Endothelial cell (in vitro differentiated cells): ENCODE results near the gene PKN3. TPM values are rescaled to one million over a fixed set of nuclear protein-coding genes. Genes with fewer than 3 reads are reported as not detected.

Source experiments
- DNase-seq: peaks from one replicate; pipeline ENCODE4 v3.0.0; 2021; ENCODE audit warnings: low spot score
- H3K27ac Mint-ChIP-seq: one replicate; pipeline ENCODE4 v1.8.0; 2021; ENCODE audit warnings: mixed read lengths, inconsistent platforms; ENCODE audit not compliant: unreplicated experiment
- H3K27me3 Mint-ChIP-seq: one replicate; pipeline ENCODE4 v1.8.0; 2021; ENCODE audit warnings: mild to moderate bottlenecking, moderate library complexity, mixed read lengths, inconsistent platforms; ENCODE audit not compliant: unreplicated experiment
- H3K36me3 Mint-ChIP-seq: one replicate; pipeline ENCODE4 v1.8.0; 2021; ENCODE audit warnings: mild to moderate bottlenecking, low read depth, mixed read lengths, inconsistent platforms; ENCODE audit not compliant: unreplicated experiment
- H3K4me1 Mint-ChIP-seq: one replicate; pipeline ENCODE4 v1.8.0; 2021; ENCODE audit warnings: mild to moderate bottlenecking, mixed read lengths, inconsistent platforms; ENCODE audit not compliant: unreplicated experiment
- H3K4me3 Mint-ChIP-seq: one replicate; pipeline ENCODE4 v1.8.0; 2021; ENCODE audit warnings: mild to moderate bottlenecking, mixed read lengths, inconsistent platforms; ENCODE audit not compliant: unreplicated experiment
- H3K9me3 Mint-ChIP-seq: one replicate; pipeline ENCODE4 v1.8.0; 2021; ENCODE audit warnings: mixed read lengths, inconsistent platforms; ENCODE audit not compliant: unreplicated experiment
- CTCF ChIP-seq: fragments of 200-600 bp; sonication (generic); IDR thresholded peaks from one replicate; pipeline ENCODE4 v1.5.0; 2021; ENCODE audit warnings: antibody characterized with exemption; ENCODE audit not compliant: unreplicated experiment
- total RNA-seq: library from RNA; stranded (reverse); fragmentation: NEBNext Ultra II Directional; extraction: Animal tissue kit (Norgen Biotek cat#: 25700); gene quantifications from one replicate; pipeline ENCODE4 v1.2.1, GENCODE V29; 2021; ENCODE audit not compliant: unreplicated experiment

Gene PKN3
- total RNA-seq, 1 donor from 2014 or later = 14.7 TPM

- Mint-ChIP-seq H3K4me3 (peak overlapping the region; percentile 94), H3K4me1 (peaks cover 46% of the 10 kb centered on the region)
These were observed 14.8 kb upstream of the PKN3 start for GRCh38 chr9:128687453-128687852.

GRCh38 chr9:128688501-128689292 is 13.6 kb upstream of the PKN3 start, which contains the start of gene SET:
SET (plus strand) TSS chr9:128689222; CDS start chr9:128689583, 361 bp downstream.
- H3K4me1 Mint-ChIP-seq = peaks cover 41% of the 10 kb centered on the region
- H3K4me3 Mint-ChIP-seq = peak within 1 kb of the TSS; percentile 94
- H3K36me3 Mint-ChIP-seq = peaks cover 21% of the 10 kb centered on the region
- peak within 1 kb of the TSS; percentile 92 for H3K27ac Mint-ChIP-seq
- DNase-seq = peak; percentile 96
- H3K27me3 Mint-ChIP-seq = peaks cover 9% of the 10 kb centered on the region
- no peak for TF ChIP-seq CTCF
- H3K9me3 Mint-ChIP-seq = no peaks in the 10 kb centered on the region

More at GRCh38 chr9:128687453-128687852, 14.8 kb upstream of the PKN3 start:
- Mint-ChIP-seq H3K36me3 (peaks cover 18% of the 10 kb centered on the region), H3K27me3 (peaks cover 11% of the 10 kb centered on the region), H3K9me3 (no peaks in the 10 kb centered on the region), H3K27ac (no peak overlapping the region)
- no peak for DNase-seq
- no peak for TF ChIP-seq CTCF

DNA sequence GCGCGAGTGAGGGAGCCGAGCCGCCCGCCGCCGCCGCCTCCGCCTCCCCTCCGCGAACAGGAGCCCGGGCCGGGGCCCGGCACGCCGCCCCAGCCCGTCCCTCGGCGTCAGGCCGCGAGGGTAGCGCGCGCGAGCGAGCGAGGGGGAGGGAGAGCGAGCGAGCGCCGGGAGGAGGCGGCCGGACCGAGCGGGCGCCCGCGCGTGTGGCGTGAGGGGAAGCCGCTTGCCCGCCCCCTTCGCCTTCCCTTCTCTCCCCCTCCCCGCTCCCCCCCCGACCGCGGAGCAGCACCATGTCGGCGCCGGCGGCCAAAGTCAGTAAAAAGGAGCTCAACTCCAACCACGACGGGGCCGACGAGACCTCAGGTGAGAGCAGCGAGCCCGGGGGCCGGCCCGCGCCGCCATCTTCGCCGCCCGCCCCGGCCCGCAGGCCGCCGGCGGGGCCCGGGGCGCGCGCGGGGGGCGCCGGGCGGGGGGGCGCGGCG is 13.0 kb upstream of the PKN3 start:
- Mint-ChIP-seq H3K4me1 (peaks cover 39% of the 10 kb centered on the region), H3K9me3 (no peaks in the 10 kb centered on the region), H3K27me3 (peaks cover 9% of the 10 kb centered on the region), H3K36me3 (peaks cover 24% of the 10 kb centered on the region), H3K4me3 (no peak overlapping the region), H3K27ac (no peak overlapping the region)
- DNase-seq = no peak
- TF ChIP-seq CTCF = no peak

- Mint-ChIP-seq H3K4me3 (peak overlapping the region; percentile 100), H3K36me3 (peaks cover 24% of the 10 kb centered on the region), H3K9me3 (no peaks in the 10 kb centered on the region), H3K4me1 (peaks cover 32% of the 10 kb centered on the region), H3K27me3 (peaks cover 5% of the 10 kb centered on the region), H3K27ac (peak overlapping the region; percentile 97)
- no peak for TF ChIP-seq CTCF
- peak; percentile 41 for DNase-seq
These were observed 12.3 kb upstream of the PKN3 start for GRCh38 chr9:128689820-128690683.
